Heart right ventricle (tissue), 16 donors: ENCODE data around the gene GUCY2F. TPM values are rescaled to one million over a fixed set of nuclear protein-coding genes. Genes with fewer than 3 reads are reported as not detected.
A peak's percentile ranks its signal among the peaks of the same experiment; 100 is the strongest.

Experiments
- ATAC-seq, 8 donors: fragments of 200-7000 bp; cut with Tn5 transposase; one replicate each; pipeline ENCODE4 v1.9.1; 2020; ENCODE audit warnings: mild to moderate bottlenecking in 8 of 8, moderate library complexity in 8 of 8, moderate number of reproducible peaks in 1 of 8
- DNase-seq, 2 donors: peaks; one replicate each; pipeline ENCODE4 v3.0.0-alpha.2; 2020
- H3K27ac ChIP-seq, 10 donors: fragments of 200-600 bp; sonication (generic) in 2 of 10; one replicate each; pipeline versions ENCODE4 v1.5.0 to v1.8.0; 2020 to 2022; ENCODE audit warnings: mild to moderate bottlenecking in 3 of 10
- H3K27me3 ChIP-seq, 7 donors: fragments of 200-600 bp; one replicate each; pipeline ENCODE4 v1.8.0; 2021 to 2022; ENCODE audit warnings: mild to moderate bottlenecking in 2 of 7
- H3K36me3 ChIP-seq, 9 donors: fragments of 200-600 bp; sonication (generic) in 1 of 9; one replicate each; pipeline versions ENCODE4 v1.5.0 to v1.8.0; 2020 to 2022; ENCODE audit warnings: mild to moderate bottlenecking in 2 of 9
- H3K4me1 ChIP-seq, 9 donors: fragments of 200-600 bp; sonication (generic) in 1 of 9; one replicate each; pipeline versions ENCODE4 v1.5.0 to v1.8.0; 2020 to 2022; ENCODE audit warnings: mild to moderate bottlenecking in 4 of 9
- H3K4me3 ChIP-seq, 10 donors: fragments of 200-600 bp; sonication (generic) in 2 of 10; one replicate each; pipeline versions ENCODE4 v1.5.0 to v1.8.0; 2020 to 2022; ENCODE audit warnings: mild to moderate bottlenecking in 7 of 10, moderate library complexity in 2 of 10
- H3K9me3 ChIP-seq, 11 donors: fragments of 200-600 bp in 10 of 11; sonication (generic) in 2 of 11; one replicate each; pipeline versions ENCODE4 v1.5.0 to v1.8.0; 2013 to 2022; ENCODE audit warnings: mild to moderate bottlenecking in 2 of 11, control low read depth in 1 of 11, moderate library complexity in 1 of 11
- WGBS, 2 donors: extraction: QIAGEN DNeasy Blood & Tissue Kit; methylation state at CpG; one replicate each; pipeline ENCODE4 v1.1.7; 2013; ENCODE audit warnings: inconsistent platforms in 1 of 2; 5-methylcytosine and 5-hydroxymethylcytosine counted together
- intact Hi-C, 10 donors: fragments of 100-400 bp; cut with DNase I; formaldehyde crosslinking; loops; one replicate each; pipeline versions ENCODE4 v1.11.1 to v1.14.2; 2022
- polyA plus RNA-seq, 2 donors: library from polyadenylated mRNA; stranded (reverse); fragments of 200-250 nt; gene quantifications; one replicate each; pipeline ENCODE4 v1.2.3, GENCODE V29; 2013
- total RNA-seq, 10 donors: library from RNA; stranded (reverse); fragmentation: NEBNext Ultra II Directional in 3 of 10; extraction: Animal tissue kit (Norgen Biotek cat#: 25700) in 3 of 10; gene quantifications; one replicate each; pipeline versions ENCODE4 v1.2.1 to v1.2.4, GENCODE V29; 2021 to 2023
- TF ChIP-seq, protein P1 (sequence below), 9 donors: fragments of 200-600 bp; sonication (generic) in 2 of 9; IDR thresholded peaks; one replicate each; pipeline versions ENCODE4 v1.5.0 to v1.8.0; 2021 to 2022; ENCODE audit warnings: antibody characterized with exemption in 9 of 9, mild to moderate bottlenecking in 5 of 9, moderate library complexity in 1 of 9
- donor health status: Arrhythmogenic right ventricular cardiomyopathy.
- donor health status: ischemic (EF 13 %, LVEDD 7.1; RV severe dilation, severe dysfunction).
- donor health status: healthy with polysubstance abuse.
- donor health status: DM: no; HTN: yes; CAD: no.
- donor health status: DM: no; HTN: no; CAD: no.
- donor health status: ischemic (EF 25% LVEDD 6.9; RV normal size, moderate dysfunction).
- donor health status: ischemic (EF 25% LVEDD 5.7; RV mildly dilated, moderate dysfunction).
- donor health status: healthy.
- donor health status: DM: yes; HTN: yes; CAD: no.
- donor health status: Ischemic cardiomyopathy.
- donor health status: ischemic (EF 35%, LVEDD 5.7; RV mildly dilated, moderate dysfunction).
- donor health status: nonischemic (EF 11% LVEDD 7.7; RV severe dilation, severe dysfunction).
- donor health status: DM: yes; HTN: yes; CAD: no.
- donor health status: PGD.
- donor health status: ischemic (EF 29% LVEDD 5.4; RV normal size, mild dysfunction).
- donor health status: nonischemic (EF 23%, LVEDD 6.1; RV moderate dilation, normal function).

GUCY2F gene
- total and polyA plus RNA-seq, 12 donors = not detected

DNA sequence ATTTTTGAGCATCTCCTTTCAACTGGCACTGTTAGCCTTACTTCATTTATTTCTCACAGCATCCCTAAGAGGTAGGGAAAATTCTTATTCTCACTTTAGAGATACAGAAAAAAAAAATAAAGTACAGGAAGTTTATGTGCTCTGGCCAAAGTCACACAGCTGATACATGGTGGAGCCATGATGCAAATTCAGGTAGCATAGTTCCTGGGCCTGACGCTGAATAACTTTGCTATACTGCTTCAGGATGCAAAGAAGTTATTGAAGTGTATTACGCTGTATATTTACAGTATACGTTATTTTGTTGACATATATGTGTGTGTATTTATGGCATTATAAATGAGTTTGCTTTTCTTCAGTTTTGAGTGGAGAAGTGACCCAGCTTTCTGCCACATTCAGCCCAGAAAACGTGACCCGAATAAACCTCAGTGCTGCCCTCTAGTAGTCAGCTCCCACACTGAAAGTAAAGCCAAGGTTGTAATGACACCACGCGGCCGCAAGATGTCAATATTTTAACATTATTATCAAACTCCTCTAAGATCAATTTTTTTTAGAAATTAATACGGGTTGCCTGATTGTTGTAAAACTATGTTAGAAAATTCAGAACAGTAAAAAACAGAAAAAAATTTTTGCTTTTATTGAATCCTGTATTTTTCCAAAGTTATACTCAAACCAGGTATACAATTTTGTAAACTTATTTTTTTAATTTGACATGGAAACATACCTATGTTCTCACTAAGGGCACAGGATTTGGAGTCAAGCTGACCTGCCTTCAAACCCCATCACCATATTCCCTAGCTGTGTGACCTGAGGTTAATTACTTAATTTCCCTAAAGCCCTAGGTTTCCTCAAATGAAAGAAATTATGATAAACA lies 3.8 kb upstream of the GUCY2F start:
- intact Hi-C loops = loop anchor here (2.0 to 10.0 kb wide), 6 partner anchors 147 to 402 kb away; no protein-coding TSS in a partner anchor
- H3K4me3 ChIP-seq = no peak overlapping the region
- ATAC-seq (peak in 1 of 8 donors; percentile 52), DNase-seq (peak in 1 of 2 donors; percentile 50)
- no peak overlapping the region for H3K27ac ChIP-seq
- peaks cover 0 to 44% (median 0%) of the 10 kb centered on the region in 7 donors for H3K27me3 ChIP-seq
- H3K4me1 ChIP-seq = no peaks in the 10 kb centered on the region
- no peaks in the 10 kb centered on the region for H3K36me3 ChIP-seq
- H3K9me3 ChIP-seq = no peaks in the 10 kb centered on the region
- 11 to 12% methylated on average over 9 of the region's 9 CpGs for WGBS, 2 donors
- TF ChIP-seq, protein P1, sequence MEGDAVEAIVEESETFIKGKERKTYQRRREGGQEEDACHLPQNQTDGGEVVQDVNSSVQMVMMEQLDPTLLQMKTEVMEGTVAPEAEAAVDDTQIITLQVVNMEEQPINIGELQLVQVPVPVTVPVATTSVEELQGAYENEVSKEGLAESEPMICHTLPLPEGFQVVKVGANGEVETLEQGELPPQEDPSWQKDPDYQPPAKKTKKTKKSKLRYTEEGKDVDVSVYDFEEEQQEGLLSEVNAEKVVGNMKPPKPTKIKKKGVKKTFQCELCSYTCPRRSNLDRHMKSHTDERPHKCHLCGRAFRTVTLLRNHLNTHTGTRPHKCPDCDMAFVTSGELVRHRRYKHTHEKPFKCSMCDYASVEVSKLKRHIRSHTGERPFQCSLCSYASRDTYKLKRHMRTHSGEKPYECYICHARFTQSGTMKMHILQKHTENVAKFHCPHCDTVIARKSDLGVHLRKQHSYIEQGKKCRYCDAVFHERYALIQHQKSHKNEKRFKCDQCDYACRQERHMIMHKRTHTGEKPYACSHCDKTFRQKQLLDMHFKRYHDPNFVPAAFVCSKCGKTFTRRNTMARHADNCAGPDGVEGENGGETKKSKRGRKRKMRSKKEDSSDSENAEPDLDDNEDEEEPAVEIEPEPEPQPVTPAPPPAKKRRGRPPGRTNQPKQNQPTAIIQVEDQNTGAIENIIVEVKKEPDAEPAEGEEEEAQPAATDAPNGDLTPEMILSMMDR (IDR thresholded peaks at IDR 0.05) = peak; percentile 62 to 98 (median 86)

DNA sequence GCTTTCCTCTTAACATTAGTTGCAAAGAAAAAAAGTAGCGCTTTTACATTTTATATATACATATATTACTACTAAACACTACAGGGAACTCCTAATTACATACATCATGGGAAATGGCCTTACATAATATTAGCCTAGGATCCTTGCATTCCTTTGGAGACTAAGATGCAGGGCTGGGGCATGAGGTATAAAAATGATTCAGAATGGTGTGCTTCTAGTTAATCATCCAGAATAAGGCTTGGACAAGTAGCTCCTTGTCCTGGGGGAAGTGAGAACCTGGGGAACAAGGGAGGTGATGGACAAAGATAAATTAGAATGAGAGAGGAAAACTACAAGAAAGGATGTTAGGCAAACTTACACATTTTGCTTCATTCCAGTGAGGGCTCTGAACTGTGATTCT lies 3.0 kb upstream of the GUCY2F start:
- peaks cover 0 to 49% (median 0%) of the 10 kb centered on the region in 7 donors for H3K27me3 ChIP-seq
- no peaks in the 10 kb centered on the region for H3K4me1 ChIP-seq
- intact Hi-C loops = loop anchor here (2.0 to 10.0 kb wide), 5 partner anchors 147 to 402 kb away; no protein-coding TSS in a partner anchor
- no peaks in the 10 kb centered on the region for H3K36me3 ChIP-seq
- TF ChIP-seq, protein P1 (IDR thresholded peaks at IDR 0.05) = no peak
- 100% methylated on average over 1 of the region's 1 CpG for WGBS, 2 donors
- DNase-seq (no peak), ATAC-seq (no peak)
- no peak overlapping the region for H3K4me3 ChIP-seq
- no peak overlapping the region for H3K27ac ChIP-seq
- no peaks in the 10 kb centered on the region for H3K9me3 ChIP-seq

DNA sequence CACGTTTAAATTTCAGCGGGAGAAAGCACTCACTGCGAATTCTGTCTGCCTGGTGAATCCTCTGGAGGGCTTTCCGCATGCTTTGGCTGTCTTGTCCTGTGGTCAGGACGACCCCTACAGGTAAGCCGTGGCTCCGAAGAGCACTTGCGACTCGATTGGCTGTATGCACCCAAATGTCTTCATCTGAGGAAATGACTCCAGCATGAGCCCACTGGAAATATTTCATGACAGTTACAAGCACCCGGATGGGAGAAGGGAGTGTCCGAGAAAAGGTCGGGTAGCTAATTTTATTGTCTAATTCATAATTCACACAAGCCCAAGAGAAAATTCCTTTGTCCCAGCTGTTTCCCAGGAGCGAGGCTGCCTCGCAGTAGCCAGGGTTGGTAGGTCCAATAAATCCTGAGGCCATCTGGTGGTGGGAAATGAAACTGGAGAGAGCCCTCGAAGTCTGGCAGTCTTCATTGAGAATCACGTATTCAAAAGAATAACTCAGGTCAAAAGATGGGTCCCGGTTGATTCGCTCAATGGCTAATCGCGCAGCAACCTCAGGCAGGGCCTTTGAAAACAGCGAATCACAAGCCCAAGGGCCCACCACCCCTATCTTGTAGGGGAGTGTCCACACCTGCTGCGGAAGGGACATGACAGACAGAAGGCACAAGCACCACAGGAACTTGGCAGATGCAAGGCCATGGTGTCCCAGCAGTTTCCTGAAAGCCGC lies 6.6 kb downstream of the GUCY2F start:
- TF ChIP-seq, protein P1 (IDR thresholded peaks at IDR 0.05) = peak in 7 of 9 donors; percentile 46 to 61 (median 53)
- Histone ChIP-seq H3K4me3 (peak overlapping the region in 3 of 10 donors; percentile 4 to 17 (median 10)), H3K4me1 (peaks cover 0 to 7% (median 0%) of the 10 kb centered on the region in 9 donors), H3K9me3 (no peaks in the 10 kb centered on the region), H3K27ac (no peak overlapping the region), H3K27me3 (peaks cover 0 to 91% (median 0%) of the 10 kb centered on the region in 7 donors), H3K36me3 (no peaks in the 10 kb centered on the region)
- DNase-seq (peak in 1 of 2 donors; percentile 14), ATAC-seq (peak in 6 of 8 donors; percentile 38 to 80 (median 70))
- intact Hi-C loops = loop anchor here in 4 of 10 donors (5.0 to 10.0 kb wide), 3 partner anchors 778 to 1281 kb away; no protein-coding TSS in a partner anchor
- WGBS, 2 donors = 4 to 6% methylated on average over 23 of the region's 23 CpGs
